ENCODE results near the gene PTPN18. TPM values are rescaled to one million over a fixed set of nuclear protein-coding genes. Genes with fewer than 3 reads are reported as not detected.

The PTPN18 gene
- total RNA-seq, 1 experiment from 2014 or later = 46.5 TPM

- no peak overlapping the region for H3K4me3 ChIP-seq (ENCODE audit: low read depth, low read length)
- intact Hi-C loops (cut with micrococcal nuclease; ENCODE audit: unreplicated experiment) = no loop called here
- ChIA-PET CTCF (no interaction called here), POLR2A (no interaction called here)
- no peak overlapping the region for H3K27ac Mint-ChIP-seq (ENCODE audit: unreplicated experiment)
- H3K27me3 Mint-ChIP-seq (ENCODE audit: insufficient read depth, unreplicated experiment) = no peaks in the 10 kb centered on the region
- DNase-seq = no peak
- no peaks in the 10 kb centered on the region for H3K36me3 ChIP-seq (ENCODE audit: control insufficient read depth, insufficient read depth, low read length)
- peaks cover 6% of the 10 kb centered on the region for H3K36me3 Mint-ChIP-seq (ENCODE audit: insufficient read depth, unreplicated experiment)
- H3K9me3 Mint-ChIP-seq (ENCODE audit: unreplicated experiment) = no peaks in the 10 kb centered on the region
- H3K4me3 Mint-ChIP-seq (ENCODE audit: unreplicated experiment) = no peak overlapping the region
- no peak for TF ChIP-seq CTCF (IDR thresholded peaks at IDR 0.05; ENCODE audit: insufficient read depth in 1 of 2, low read depth in 1 of 2, low read length in 1 of 2, severe bottlenecking in 1 of 2, unreplicated experiment in 1 of 2)
- peaks cover 7% of the 10 kb centered on the region for H3K4me1 Mint-ChIP-seq (ENCODE audit: low read depth, unreplicated experiment)
- no peaks in the 10 kb centered on the region for H3K9me3 ChIP-seq
- BruUV-seq (replicated peaks) = no TSS peak
- no peaks in the 10 kb centered on the region; the same call in 1 of the 2 replicates for H3K4me1 ChIP-seq
- no peaks in the 10 kb centered on the region for H3K27me3 ChIP-seq (replicated peaks; ENCODE audit: control insufficient read depth, insufficient read depth, low read length)
Observed at GRCh38 chr2:130378898-130379214, 23.0 kb downstream of the PTPN18 start.

GRCh38 chr2:130380096-130380934 lies 24.5 kb downstream of the PTPN18 start:
- CTCF ChIA-PET = interaction anchor here (0.6 kb wide), 1 partner anchor 45 kb away, joined by 3 read pairs; no protein-coding TSS in a partner anchor
- Mint-ChIP-seq H3K9me3 (ENCODE audit: unreplicated experiment) (no peaks in the 10 kb centered on the region), H3K27me3 (ENCODE audit: insufficient read depth, unreplicated experiment) (no peaks in the 10 kb centered on the region), H3K4me1 (ENCODE audit: low read depth, unreplicated experiment) (no peaks in the 10 kb centered on the region), H3K36me3 (ENCODE audit: insufficient read depth, unreplicated experiment) (no peaks in the 10 kb centered on the region), H3K27ac (ENCODE audit: unreplicated experiment) (no peak overlapping the region), H3K4me3 (ENCODE audit: unreplicated experiment) (no peak overlapping the region)
- intact Hi-C loops (cut with micrococcal nuclease; ENCODE audit: unreplicated experiment) = no loop called here
- no peak for DNase-seq
- H3K4me1 ChIP-seq = no peaks in the 10 kb centered on the region; the same call in 1 of the 2 replicates
- TF ChIP-seq CTCF (IDR thresholded peaks at IDR 0.05; ENCODE audit: insufficient read depth in 1 of 2, low read depth in 1 of 2, low read length in 1 of 2, severe bottlenecking in 1 of 2, unreplicated experiment in 1 of 2) = no peak
- H3K9me3 ChIP-seq = no peaks in the 10 kb centered on the region
- BruUV-seq (replicated peaks) = no TSS peak
- no peaks in the 10 kb centered on the region for H3K36me3 ChIP-seq (ENCODE audit: control insufficient read depth, insufficient read depth, low read length)
- no peak overlapping the region for H3K4me3 ChIP-seq (ENCODE audit: low read depth, low read length)
- no peaks in the 10 kb centered on the region for H3K27me3 ChIP-seq (replicated peaks; ENCODE audit: control insufficient read depth, insufficient read depth, low read length)
- POLR2A ChIA-PET = no interaction called here

GRCh38 chr2:130381145-130381544 lies 25.3 kb downstream of the PTPN18 start:
- H3K27me3 ChIP-seq (replicated peaks; ENCODE audit: control insufficient read depth, insufficient read depth, low read length) = no peaks in the 10 kb centered on the region
- no peaks in the 10 kb centered on the region for H3K9me3 Mint-ChIP-seq (ENCODE audit: unreplicated experiment)
- no peak overlapping the region for H3K27ac Mint-ChIP-seq (ENCODE audit: unreplicated experiment)
- no peaks in the 10 kb centered on the region for H3K9me3 ChIP-seq
- CTCF ChIA-PET = no interaction called here
- no peaks in the 10 kb centered on the region; the same call in 1 of the 2 replicates for H3K4me1 ChIP-seq
- no peaks in the 10 kb centered on the region for H3K27me3 Mint-ChIP-seq (ENCODE audit: insufficient read depth, unreplicated experiment)
- no peak overlapping the region for H3K4me3 ChIP-seq (ENCODE audit: low read depth, low read length)
- POLR2A ChIA-PET = no interaction called here
- H3K4me1 Mint-ChIP-seq (ENCODE audit: low read depth, unreplicated experiment) = no peaks in the 10 kb centered on the region
- intact Hi-C loops (cut with micrococcal nuclease; ENCODE audit: unreplicated experiment) = no loop called here
- no peak for DNase-seq
- BruUV-seq (replicated peaks) = no TSS peak
- no peaks in the 10 kb centered on the region for H3K36me3 ChIP-seq (ENCODE audit: control insufficient read depth, insufficient read depth, low read length)
- H3K4me3 Mint-ChIP-seq (ENCODE audit: unreplicated experiment) = no peak overlapping the region
- no peak for TF ChIP-seq CTCF (IDR thresholded peaks at IDR 0.05; ENCODE audit: insufficient read depth in 1 of 2, low read depth in 1 of 2, low read length in 1 of 2, severe bottlenecking in 1 of 2, unreplicated experiment in 1 of 2)
- H3K36me3 Mint-ChIP-seq (ENCODE audit: insufficient read depth, unreplicated experiment) = no peaks in the 10 kb centered on the region

All from Caco-2 (cell line).